HAP-1 (cell line): Measurements from ENCODE around the gene IMMP2L.

Experiments
- DNase-seq, 2 experiments: peaks; one replicate each; pipeline ENCODE4 v3.0.0-alpha.2; 2016 to 2020; ENCODE audit warnings: low spot score in 2 of 2
- H3K27me3 ChIP-seq: fragments of 250-450 bp; sonication (Bioruptor Pico); 2 replicates; pipeline ENCODE4 v1.5.1; 2020; ENCODE audit warnings: low read depth, mild to moderate bottlenecking, moderate library complexity
- H3K36me3 ChIP-seq: fragments of 250-450 bp; sonication (Bioruptor Pico); replicated peaks from 2 replicates; pipeline ENCODE4 v1.5.1; 2020; ENCODE audit warnings: mild to moderate bottlenecking
- H3K4me1 ChIP-seq: fragments of 250-450 bp; sonication (Bioruptor Pico); 2 replicates; pipeline ENCODE4 v1.5.1; 2020; ENCODE audit warnings: mild to moderate bottlenecking
- H3K4me3 ChIP-seq: fragments of 250-450 bp; sonication (Bioruptor Pico); 2 replicates; pipeline ENCODE4 v1.5.1; 2020; ENCODE audit warnings: mild to moderate bottlenecking, moderate library complexity
- H3K9me3 ChIP-seq: fragments of 250-450 bp; sonication (Bioruptor Pico); 2 replicates; pipeline ENCODE4 v1.5.1; 2020; ENCODE audit warnings: mild to moderate bottlenecking, moderate library complexity
- in situ Hi-C: fragments of 300-500 bp; cut with MboI; formaldehyde crosslinking; loops from 3 replicates; pipeline ENCODE4 v1.14.3; 2020; ENCODE audit warnings: low sequenced_read_pairs, inconsistent platforms, mixed read lengths

Gene IMMP2L

GRCh38 chr7:110637252-110637651 lies 925.0 kb downstream of the IMMP2L start:
- no peak overlapping the region for H3K4me3 ChIP-seq
- H3K4me1 ChIP-seq, result no peaks in the 10 kb centered on the region
- in situ Hi-C loops, result no loop called here
- no peaks in the 10 kb centered on the region for H3K9me3 ChIP-seq
- no peaks in the 10 kb centered on the region for H3K36me3 ChIP-seq
- DNase-seq, result no peak
- no peaks in the 10 kb centered on the region for H3K27me3 ChIP-seq

- peak in 1 of 2 experiments; percentile 24 for DNase-seq
- no peaks in the 10 kb centered on the region for H3K36me3 ChIP-seq
- in situ Hi-C loops, result no loop called here
- no peaks in the 10 kb centered on the region for H3K27me3 ChIP-seq
- H3K4me3 ChIP-seq, result no peak overlapping the region
- H3K4me1 ChIP-seq, result no peaks in the 10 kb centered on the region
- no peaks in the 10 kb centered on the region for H3K9me3 ChIP-seq
Measured at GRCh38 chr7:110633313-110633712, 929.0 kb downstream of the IMMP2L start.

DNA sequence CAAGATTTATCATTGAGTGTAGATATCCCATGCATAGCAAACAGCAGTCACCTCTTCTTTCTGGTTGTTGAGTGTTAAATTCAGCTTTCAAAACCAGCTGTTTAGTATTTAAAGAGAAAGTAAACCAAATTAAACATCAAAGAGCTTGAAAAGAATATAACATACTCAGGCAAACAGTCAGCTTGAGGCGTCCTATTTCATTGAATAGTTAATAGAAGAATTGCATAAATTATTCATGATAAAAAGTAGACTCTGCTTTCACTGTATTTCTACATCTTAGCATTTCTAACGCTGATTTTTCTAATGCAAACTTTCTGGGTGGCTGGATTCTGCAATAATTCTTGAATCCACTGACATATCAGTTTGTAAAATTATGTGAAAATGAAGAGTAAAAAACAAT lies 935.9 kb downstream of the IMMP2L start:
- in situ Hi-C loops, result no loop called here
- Histone ChIP-seq H3K27me3 (no peaks in the 10 kb centered on the region), H3K36me3 (no peaks in the 10 kb centered on the region), H3K4me1 (no peaks in the 10 kb centered on the region), H3K4me3 (no peak overlapping the region), H3K9me3 (no peaks in the 10 kb centered on the region)
- no peak for DNase-seq

- H3K36me3 ChIP-seq, result no peaks in the 10 kb centered on the region
- in situ Hi-C loops, result no loop called here
- no peak for DNase-seq
- H3K4me3 ChIP-seq, result no peak overlapping the region
- H3K27me3 ChIP-seq, result no peaks in the 10 kb centered on the region
- H3K9me3 ChIP-seq, result no peaks in the 10 kb centered on the region
- H3K4me1 ChIP-seq, result no peaks in the 10 kb centered on the region
Measured at GRCh38 chr7:110625294-110625693, 937.0 kb downstream of the IMMP2L start.

DNA sequence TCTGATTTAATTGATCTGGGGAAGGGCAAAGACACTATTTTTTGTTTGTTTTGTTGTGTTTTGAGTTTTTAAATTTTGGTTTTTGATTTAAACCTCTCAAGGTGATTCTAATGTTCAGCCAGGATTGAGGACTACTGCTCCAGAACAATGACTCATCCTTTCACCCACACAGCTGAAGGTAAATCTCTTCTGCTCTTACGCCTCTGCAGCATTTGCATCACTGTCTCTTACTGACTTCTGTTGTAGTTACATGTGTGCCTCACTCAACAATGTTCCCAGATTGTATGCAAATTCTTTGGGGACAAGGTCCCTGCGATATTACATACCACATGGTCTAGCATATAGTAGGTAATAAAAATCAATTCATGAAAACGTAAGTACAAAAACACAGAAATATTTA lies 938.9 kb downstream of the IMMP2L start:
- Histone ChIP-seq H3K4me3 (no peak overlapping the region), H3K27me3 (no peaks in the 10 kb centered on the region), H3K36me3 (no peaks in the 10 kb centered on the region), H3K4me1 (no peaks in the 10 kb centered on the region), H3K9me3 (no peaks in the 10 kb centered on the region)
- in situ Hi-C loops, result no loop called here
- no peak for DNase-seq

- no peaks in the 10 kb centered on the region for H3K9me3 ChIP-seq
- H3K4me1 ChIP-seq, result no peaks in the 10 kb centered on the region
- no peaks in the 10 kb centered on the region for H3K36me3 ChIP-seq
- no peaks in the 10 kb centered on the region for H3K27me3 ChIP-seq
- no peak overlapping the region for H3K4me3 ChIP-seq
- in situ Hi-C loops, result no loop called here
- DNase-seq, result no peak
Measured at GRCh38 chr7:110621289-110621688, 941.0 kb downstream of the IMMP2L start.

DNA sequence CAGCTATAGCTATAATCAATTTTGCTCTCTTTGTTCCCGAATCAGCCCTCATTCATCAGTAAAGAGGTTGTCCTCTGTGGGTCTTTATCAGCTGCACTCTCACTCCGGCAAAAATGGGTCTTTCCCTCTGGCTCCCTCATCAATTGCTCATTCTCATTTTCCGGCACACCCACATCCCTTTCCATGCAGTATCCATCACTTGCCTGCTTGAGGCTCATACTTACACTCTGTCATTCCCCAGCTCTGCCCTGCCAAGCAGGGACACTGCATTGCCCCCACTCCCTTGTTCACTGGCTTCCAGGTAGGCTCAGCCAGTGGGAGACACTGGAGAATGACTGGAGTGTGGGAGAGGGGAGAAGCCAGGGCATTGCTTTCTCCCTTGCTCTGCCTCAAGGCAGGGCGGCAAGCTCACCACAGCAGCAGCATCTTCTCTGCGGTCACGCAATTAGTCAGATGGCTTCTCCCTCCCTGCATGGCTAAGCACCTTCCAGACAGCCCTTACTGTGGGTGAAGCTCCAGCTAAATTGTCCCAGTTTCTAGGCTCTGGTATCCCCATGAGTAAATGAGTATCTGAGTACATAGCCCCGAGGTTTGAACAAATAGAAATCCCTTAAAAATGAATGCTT lies 942.1 kb downstream of the IMMP2L start:
- Histone ChIP-seq H3K9me3 (no peaks in the 10 kb centered on the region), H3K4me3 (no peak overlapping the region), H3K36me3 (no peaks in the 10 kb centered on the region), H3K4me1 (no peaks in the 10 kb centered on the region), H3K27me3 (no peaks in the 10 kb centered on the region)
- in situ Hi-C loops, result no loop called here
- no peak for DNase-seq
